ENCODE results near the gene ASXL1. TPM values are rescaled to one million over a fixed set of nuclear protein-coding genes. Genes with fewer than 3 reads are reported as not detected.
A peak's percentile ranks its signal among the peaks of the same experiment; 100 is the strongest.

Gene ASXL1
- total RNA-seq, 6 donors from 2014 or later, result 60.6 to 389 (median 88.5) TPM

GRCh38 chr20:32387252-32387651 is 29.1 kb downstream of the ASXL1 start:
- ATAC-seq (ENCODE audit: low FRiP score in 2 of 2) (no peak), DNase-seq (no peak)
- no peaks in the 10 kb centered on the region for H3K9me3 ChIP-seq
- 44 to 67% methylated on average over 2 of the region's 2 CpGs for WGBS, 2 donors
- TF ChIP-seq CTCF (IDR thresholded peaks at IDR 0.05) (no peak), POLR2AphosphoS5 (IDR thresholded peaks at IDR 0.05) (no peak), EP300 (IDR thresholded peaks at IDR 0.05) (no peak), POLR2A (IDR thresholded peaks at IDR 0.05) (no peak)
- no peak overlapping the region for H3K4me3 ChIP-seq
- no peak overlapping the region for H3K27ac ChIP-seq
- peaks cover 19 to 27% (median 23%) of the 10 kb centered on the region in 4 donors for H3K4me1 ChIP-seq
- H3K27me3 ChIP-seq, result no peaks in the 10 kb centered on the region
- H3K36me3 ChIP-seq, result peaks cover 0 to 24% (median 0%) of the 10 kb centered on the region in 4 donors

- DNase-seq (no peak), ATAC-seq (ENCODE audit: low FRiP score in 2 of 2) (peak in 1 of 2 donors; percentile 28)
Observed at GRCh38 chr20:32391003-32391402, 32.9 kb downstream of the ASXL1 start.

GRCh38 chr20:32395066-32395465 is 36.9 kb downstream of the ASXL1 start:
- no peak overlapping the region for H3K4me3 ChIP-seq
- H3K4me1 ChIP-seq, result peaks cover 0 to 7% (median 2%) of the 10 kb centered on the region in 4 donors
- 96 to 100% methylated on average over 3 of the region's 3 CpGs for WGBS, 2 donors
- no peaks in the 10 kb centered on the region for H3K27me3 ChIP-seq
- H3K9me3 ChIP-seq, result no peaks in the 10 kb centered on the region
- TF ChIP-seq POLR2A (IDR thresholded peaks at IDR 0.05), result no peak
- no peak for TF ChIP-seq CTCF (IDR thresholded peaks at IDR 0.05)
- no peak for TF ChIP-seq POLR2AphosphoS5 (IDR thresholded peaks at IDR 0.05)
- TF ChIP-seq EP300 (IDR thresholded peaks at IDR 0.05), result no peak
- H3K27ac ChIP-seq, result no peak overlapping the region
- no peak for ATAC-seq (ENCODE audit: low FRiP score in 2 of 2)
- DNase-seq, result no peak
- H3K36me3 ChIP-seq, result peaks cover 0 to 31% (median 0%) of the 10 kb centered on the region in 4 donors

More at GRCh38 chr20:32391003-32391402, 32.9 kb downstream of the ASXL1 start:
- Histone ChIP-seq H3K36me3 (peaks cover 0 to 31% (median 0%) of the 10 kb centered on the region in 4 donors), H3K27ac (peak overlapping the region in 2 of 4 donors; percentile 7 to 45), H3K4me1 (peaks cover 7 to 10% (median 9%) of the 10 kb centered on the region in 4 donors), H3K27me3 (no peaks in the 10 kb centered on the region), H3K4me3 (no peak overlapping the region), H3K9me3 (no peaks in the 10 kb centered on the region)
- WGBS, 2 donors, result 62 to 84% methylated on average over 2 of the region's 2 CpGs
- TF ChIP-seq POLR2A (IDR thresholded peaks at IDR 0.05) (no peak), POLR2AphosphoS5 (IDR thresholded peaks at IDR 0.05) (no peak), EP300 (IDR thresholded peaks at IDR 0.05) (no peak)

GRCh38 chr20:32396646-32397160 is 38.6 kb downstream of the ASXL1 start:
- DNase-seq (no peak), ATAC-seq (ENCODE audit: low FRiP score in 2 of 2) (no peak)
- H3K36me3 ChIP-seq, result peaks cover 0 to 30% (median 0%) of the 10 kb centered on the region in 4 donors
- WGBS, 2 donors, result 89 to 91% methylated on average over 3 of the region's 3 CpGs
- H3K4me1 ChIP-seq, result peaks cover 0 to 14% (median 4%) of the 10 kb centered on the region in 4 donors
- no peak overlapping the region for H3K4me3 ChIP-seq
- H3K9me3 ChIP-seq, result no peaks in the 10 kb centered on the region
- H3K27me3 ChIP-seq, result no peaks in the 10 kb centered on the region
- H3K27ac ChIP-seq, result no peak overlapping the region
- TF ChIP-seq CTCF (IDR thresholded peaks at IDR 0.05) (no peak), POLR2AphosphoS5 (IDR thresholded peaks at IDR 0.05) (no peak), POLR2A (IDR thresholded peaks at IDR 0.05) (no peak), EP300 (IDR thresholded peaks at IDR 0.05) (no peak)

GRCh38 chr20:32397567-32398084 is 39.5 kb downstream of the ASXL1 start:
- 87 to 91% methylated on average over 11 of the region's 11 CpGs for WGBS, 2 donors
- Histone ChIP-seq H3K9me3 (no peaks in the 10 kb centered on the region), H3K36me3 (peaks cover 0 to 31% (median 0%) of the 10 kb centered on the region in 4 donors), H3K4me1 (peaks cover 0 to 14% (median 4%) of the 10 kb centered on the region in 4 donors), H3K27me3 (no peaks in the 10 kb centered on the region), H3K27ac (no peak overlapping the region), H3K4me3 (no peak overlapping the region)
- TF ChIP-seq EP300 (IDR thresholded peaks at IDR 0.05), result no peak
- TF ChIP-seq POLR2AphosphoS5 (IDR thresholded peaks at IDR 0.05), result no peak
- no peak for TF ChIP-seq CTCF (IDR thresholded peaks at IDR 0.05)
- TF ChIP-seq POLR2A (IDR thresholded peaks at IDR 0.05), result no peak
- ATAC-seq (ENCODE audit: low FRiP score in 2 of 2) (no peak), DNase-seq (no peak)
